Activated T-cell treated with anti-CD3 and anti-CD28 coated beads, Interleukin-2, amount 50 U/mL, for 24 hours (primary cell): Measurements from ENCODE around the gene PTPRG.

ENCODE experiments used
- DNase-seq: peaks from one replicate; pipeline ENCODE4 v3.0.0-alpha.2; 2020
- H3K27ac Mint-ChIP-seq: 2 replicates; pipeline ENCODE4 v1.8.0; 2020; ENCODE audit warnings: mild to moderate bottlenecking, mixed read lengths
- H3K27me3 Mint-ChIP-seq: 2 replicates; pipeline ENCODE4 v1.8.0; 2020; ENCODE audit warnings: mixed read lengths
- H3K36me3 Mint-ChIP-seq: 2 replicates; pipeline ENCODE4 v1.8.0; 2020; ENCODE audit warnings: low read depth, mixed read lengths
- H3K4me1 Mint-ChIP-seq: 2 replicates; pipeline ENCODE4 v1.8.0; 2020; ENCODE audit warnings: low read depth, mixed read lengths
- H3K4me3 Mint-ChIP-seq: 2 replicates; pipeline ENCODE4 v1.8.0; 2020; ENCODE audit warnings: mild to moderate bottlenecking, moderate library complexity, mixed read lengths
- H3K9me3 Mint-ChIP-seq: 2 replicates; pipeline ENCODE4 v1.8.0; 2020; ENCODE audit warnings: mixed read lengths

PTPRG gene

DNA sequence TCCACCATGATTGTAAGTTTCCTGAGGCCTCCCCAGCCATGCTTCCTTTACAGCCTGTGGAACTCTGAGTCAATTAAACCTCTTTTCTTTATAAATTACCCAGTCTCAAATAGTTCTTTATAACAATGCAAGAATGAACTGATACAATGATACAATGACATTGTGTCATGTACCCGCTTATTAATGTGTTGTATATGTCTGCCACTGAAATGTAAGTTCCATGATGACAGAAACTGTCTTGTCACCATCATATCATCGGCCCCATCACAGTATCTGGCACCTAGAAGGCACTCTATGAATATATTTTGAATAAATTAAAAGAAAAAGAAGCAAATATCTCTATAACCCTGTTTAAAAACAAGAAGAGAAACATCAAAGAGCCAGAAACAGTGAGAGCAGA lies 782.4 kb downstream of the PTPRG start:
- DNase-seq, result no peak
- no peak overlapping the region for H3K27ac Mint-ChIP-seq
- H3K4me3 Mint-ChIP-seq, result no peak overlapping the region
- no peaks in the 10 kb centered on the region for H3K36me3 Mint-ChIP-seq
- H3K4me1 Mint-ChIP-seq, result no peaks in the 10 kb centered on the region
- H3K27me3 Mint-ChIP-seq, result peaks cover 5% of the 10 kb centered on the region
- no peaks in the 10 kb centered on the region for H3K9me3 Mint-ChIP-seq
